ENCODE results near the gene IPO9. TPM values are rescaled to one million over a fixed set of nuclear protein-coding genes. Genes with fewer than 3 reads are reported as not detected.

Gene IPO9
- total RNA-seq, 1 donor from 2014 or later: 124 TPM

DNA sequence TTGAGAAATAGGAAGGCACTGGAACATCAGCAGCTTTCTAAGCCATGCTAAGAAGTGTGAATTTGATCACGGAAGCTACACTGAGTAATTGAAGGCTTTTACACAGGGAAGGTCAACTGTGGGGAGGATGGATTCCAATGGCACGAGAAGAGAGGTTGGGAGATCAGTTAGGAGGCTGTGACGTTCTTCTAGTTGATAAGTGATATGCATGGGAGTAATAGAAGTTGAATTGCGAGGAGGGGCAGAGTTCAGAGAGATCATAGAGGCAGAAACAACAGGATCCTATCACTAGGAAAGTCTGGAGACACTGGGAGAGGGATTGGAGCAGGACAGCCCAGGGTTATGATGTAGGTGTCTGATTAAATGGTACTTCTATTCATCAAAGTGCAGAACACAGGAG lies 101.2 kb downstream of the IPO9 start:
- TF ChIP-seq, protein P1, sequence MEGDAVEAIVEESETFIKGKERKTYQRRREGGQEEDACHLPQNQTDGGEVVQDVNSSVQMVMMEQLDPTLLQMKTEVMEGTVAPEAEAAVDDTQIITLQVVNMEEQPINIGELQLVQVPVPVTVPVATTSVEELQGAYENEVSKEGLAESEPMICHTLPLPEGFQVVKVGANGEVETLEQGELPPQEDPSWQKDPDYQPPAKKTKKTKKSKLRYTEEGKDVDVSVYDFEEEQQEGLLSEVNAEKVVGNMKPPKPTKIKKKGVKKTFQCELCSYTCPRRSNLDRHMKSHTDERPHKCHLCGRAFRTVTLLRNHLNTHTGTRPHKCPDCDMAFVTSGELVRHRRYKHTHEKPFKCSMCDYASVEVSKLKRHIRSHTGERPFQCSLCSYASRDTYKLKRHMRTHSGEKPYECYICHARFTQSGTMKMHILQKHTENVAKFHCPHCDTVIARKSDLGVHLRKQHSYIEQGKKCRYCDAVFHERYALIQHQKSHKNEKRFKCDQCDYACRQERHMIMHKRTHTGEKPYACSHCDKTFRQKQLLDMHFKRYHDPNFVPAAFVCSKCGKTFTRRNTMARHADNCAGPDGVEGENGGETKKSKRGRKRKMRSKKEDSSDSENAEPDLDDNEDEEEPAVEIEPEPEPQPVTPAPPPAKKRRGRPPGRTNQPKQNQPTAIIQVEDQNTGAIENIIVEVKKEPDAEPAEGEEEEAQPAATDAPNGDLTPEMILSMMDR (conservative IDR thresholded peaks at IDR 0.05): no peak
- H3K27ac Mint-ChIP-seq (ENCODE audit: unreplicated experiment): no peak overlapping the region
- no peaks in the 10 kb centered on the region for H3K9me3 Mint-ChIP-seq
- no peaks in the 10 kb centered on the region for H3K36me3 Mint-ChIP-seq (ENCODE audit: low read depth)
- no peak overlapping the region for H3K4me3 Mint-ChIP-seq
- H3K27me3 Mint-ChIP-seq (ENCODE audit: low read depth): no peaks in the 10 kb centered on the region
- DNase-seq (ENCODE audit: low read depth, low spot score): no peak
- H3K4me1 Mint-ChIP-seq: peaks cover 6% of the 10 kb centered on the region

DNA sequence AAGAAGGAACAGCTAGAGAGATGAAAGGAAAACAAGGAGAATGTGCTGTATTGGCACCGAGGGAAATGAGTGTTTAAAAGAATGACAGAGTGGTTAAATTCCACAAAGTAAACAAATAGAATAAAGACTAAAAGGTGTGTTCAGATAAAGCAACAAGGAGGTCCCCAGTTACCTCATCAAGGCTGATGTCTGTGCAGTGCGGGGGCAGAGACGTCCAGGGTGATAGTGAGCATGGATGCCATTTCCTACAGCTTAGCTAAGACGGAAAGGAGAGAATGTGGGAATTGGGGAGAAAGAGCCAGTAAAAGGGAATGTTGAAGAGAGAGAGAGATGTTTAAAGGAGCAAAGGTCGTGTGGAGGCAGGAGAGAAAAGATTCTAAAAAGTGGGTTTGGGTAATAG lies 101.8 kb downstream of the IPO9 start:
- Mint-ChIP-seq H3K27me3 (ENCODE audit: low read depth) (no peaks in the 10 kb centered on the region), H3K27ac (ENCODE audit: unreplicated experiment) (no peak overlapping the region), H3K4me1 (peaks cover 6% of the 10 kb centered on the region), H3K36me3 (ENCODE audit: low read depth) (no peaks in the 10 kb centered on the region), H3K9me3 (no peaks in the 10 kb centered on the region), H3K4me3 (no peak overlapping the region)
- DNase-seq (ENCODE audit: low read depth, low spot score): no peak
- TF ChIP-seq, protein P1 (conservative IDR thresholded peaks at IDR 0.05): no peak

Small RNAs within 50 kb of the gene (microRNA-seq; reads per million reads assigned to microRNA genes)
- gene MIR1231 (1.8 reads per million), gene MIR6739 (3.0 reads per million)

Other genes with a start within 250 kb of the IPO9 start
- 10.8 and 11.7 TPM in 2 replicates for gene SHISA4, start 59.7 kb downstream of the IPO9 start, total RNA-seq
- gene LMOD1, start 117.4 kb downstream of the IPO9 start, total RNA-seq: 0.19 and 0.39 TPM in 2 replicates
- 59.6 and 63.9 TPM in 2 replicates for gene TIMM17A, start 126.3 kb downstream of the IPO9 start, total RNA-seq
- gene RNPEP, start 153.5 kb downstream of the IPO9 start, total RNA-seq: 47.7 and 50.8 TPM in 2 replicates
- 0.19 and 0.55 TPM in 2 replicates for gene ELF3, start 181.4 kb downstream of the IPO9 start, total RNA-seq

All from neural crest cell (in vitro differentiated cells).